Lung (tissue), 12 donors: ENCODE results near the gene CSF1R. TPM values are rescaled to one million over a fixed set of nuclear protein-coding genes. Genes with fewer than 3 reads are reported as not detected.
"Not testable (repeated sequence)": the region's sequence is repeated elsewhere in the genome, so short reads cannot be mapped to it uniquely, and the experiment has no call there.

ENCODE experiments used
- ATAC-seq: fragments of 200-7000 bp; cut with Tn5 transposase; one replicate; pipeline ENCODE4 v1.9.1; 2020; ENCODE audit warnings: moderate number of reproducible peaks; ENCODE audit not compliant: insufficient read depth, low FRiP score
- DNase-seq, 3 donors: peaks; one replicate each; pipeline ENCODE4 v3.0.0-alpha.2; 2013 to 2017
- H3K27ac ChIP-seq, 2 donors: one replicate each; pipeline ENCODE4 v1.5.1; 2013; ENCODE audit warnings: mild to moderate bottlenecking in 2 of 2, moderate library complexity in 2 of 2, control low read depth in 1 of 2, inconsistent platforms in 1 of 2, low read depth in 1 of 2, low read length in 1 of 2
- H3K27me3 ChIP-seq, 3 donors: one replicate each; pipeline ENCODE4 v1.5.1; 2013; ENCODE audit warnings: low read length in 2 of 3; ENCODE audit not compliant: control insufficient read depth in 3 of 3, insufficient read depth in 3 of 3
- H3K36me3 ChIP-seq, 4 donors: one replicate each; pipeline ENCODE4 v1.5.1; 2013; ENCODE audit warnings: low read length in 4 of 4, mild to moderate bottlenecking in 1 of 4, moderate library complexity in 1 of 4; ENCODE audit not compliant: control insufficient read depth in 4 of 4, insufficient read depth in 4 of 4
- H3K4me1 ChIP-seq, 5 donors: one replicate each; pipeline ENCODE4 v1.5.1; 2013; ENCODE audit warnings: low read length in 5 of 5, mild to moderate bottlenecking in 2 of 5, moderate library complexity in 1 of 5; ENCODE audit not compliant: control insufficient read depth in 5 of 5, insufficient read depth in 5 of 5
- H3K4me3 ChIP-seq: one replicate; pipeline ENCODE4 v1.5.1; 2013; ENCODE audit warnings: mild to moderate bottlenecking, control low read depth, moderate library complexity
- H3K9ac ChIP-seq, 2 donors: one replicate each; pipeline ENCODE4 v1.5.1; 2013; ENCODE audit warnings: low read length in 2 of 2, control low read depth in 1 of 2; ENCODE audit not compliant: insufficient read depth in 1 of 2
- H3K9me3 ChIP-seq, 4 donors: one replicate each; pipeline ENCODE4 v1.5.1; 2013; ENCODE audit warnings: low read length in 3 of 4, mild to moderate bottlenecking in 1 of 4, moderate library complexity in 1 of 4; ENCODE audit not compliant: control insufficient read depth in 4 of 4, insufficient read depth in 3 of 4
- CTCF ChIP-seq: IDR thresholded peaks from 2 replicates; pipeline ENCODE4 v1.5.1; 2012; ENCODE audit warnings: mild to moderate bottlenecking; ENCODE audit errors: control extremely low read depth, extremely low read depth
- whole genome bisulfite sequencing, 2 donors: extraction: QIAGEN DNeasy Blood & Tissue Kit; methylation state at CpG; one replicate each; pipeline ENCODE4 v1.1.7; 2013; 5-methylcytosine and 5-hydroxymethylcytosine counted together
- polyA plus RNA-seq, 2 donors: library from polyadenylated mRNA; stranded (reverse); fragments of 200-250 nt; gene quantifications; one replicate each; pipeline ENCODE4 v1.2.1, GENCODE V29; 2013
- total RNA-seq, 2 donors: library from RNA; depleted of rRNA in 1 of 2; stranded (reverse); fragments of >200 nt in 1 of 2; gene quantifications; one replicate each; pipeline ENCODE4 v1.2.1, GENCODE V29; 2014 to 2021
- donor health status: control.
- donor health status: control.
- donor health status: Bipolar disorder and iron deficiency.
- donor health status: healthy.
- donor health status: DM: yes; HTN: yes; CAD: no.

CSF1R gene
- total and polyA plus RNA-seq, 4 donors, result 13.0 to 65.0 (median 40.7) TPM

DNA sequence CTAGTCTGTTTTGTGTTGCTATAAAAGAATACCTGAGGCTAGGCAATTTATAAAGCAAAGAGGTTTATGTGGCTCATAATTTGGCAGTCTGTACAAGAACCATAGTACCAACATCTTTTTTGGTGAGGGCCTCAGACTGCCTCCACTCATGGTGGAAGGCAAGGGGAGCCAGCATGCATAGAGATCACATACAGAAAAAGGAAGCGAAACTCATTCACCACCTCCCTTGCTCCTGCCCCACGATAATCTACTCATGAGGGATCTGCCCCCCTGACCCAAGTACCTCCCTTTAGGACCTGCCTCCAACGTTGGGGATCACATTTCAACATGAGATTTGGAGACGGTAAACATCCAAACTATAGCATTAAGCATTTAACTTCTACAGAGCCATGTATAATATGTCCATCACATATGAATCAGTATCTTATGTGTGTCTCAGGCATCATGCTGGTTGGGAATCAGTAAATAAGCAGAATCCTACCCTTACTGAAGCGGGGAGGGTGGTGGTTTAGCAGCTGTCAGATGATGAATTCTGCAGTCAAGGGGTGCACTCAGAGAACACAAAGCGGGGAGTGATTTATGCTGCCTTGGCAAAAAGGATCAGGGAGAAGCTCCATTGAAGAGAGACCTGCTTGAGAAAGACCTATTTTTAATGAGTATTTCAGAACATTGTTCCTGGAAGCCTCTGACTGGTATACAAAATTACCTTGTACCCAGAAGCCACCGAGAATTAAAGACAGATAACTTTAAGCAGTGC lies 51.0 kb downstream of the CSF1R start:
- Histone ChIP-seq H3K27me3 (no peaks in the 10 kb centered on the region), H3K9me3 (no peaks in the 10 kb centered on the region), H3K9ac (no peak overlapping the region), H3K4me3 (no peak overlapping the region), H3K27ac (no peak overlapping the region), H3K36me3 (peaks cover 41 to 58% (median 45%) of the 10 kb centered on the region in 4 donors), H3K4me1 (no peaks in the 10 kb centered on the region)
- TF ChIP-seq CTCF, result no peak
- DNase-seq (no peak), ATAC-seq (no peak)
- WGBS, 2 donors, result 79 to 83% methylated on average over 7 of the region's 7 CpGs

GRCh38 chr5:150034662-150035061 lies 51.7 kb downstream of the CSF1R start:
- TF ChIP-seq CTCF, result no peak
- peaks cover 41 to 61% (median 45%) of the 10 kb centered on the region in 4 donors for H3K36me3 ChIP-seq
- no peaks in the 10 kb centered on the region for H3K9me3 ChIP-seq
- H3K9ac ChIP-seq, result no peak overlapping the region
- peak in 1 of 3 donors; percentile 26 for DNase-seq
- no peak overlapping the region for H3K4me3 ChIP-seq
- H3K27ac ChIP-seq, result no peak overlapping the region
- WGBS, 2 donors, result 86 to 95% methylated on average over 4 of the region's 4 CpGs
- peaks cover 0 to 2% (median 0%) of the 10 kb centered on the region in 5 donors for H3K4me1 ChIP-seq
- no peaks in the 10 kb centered on the region for H3K27me3 ChIP-seq
- no peak for ATAC-seq

- Histone ChIP-seq H3K27ac (no peak overlapping the region), H3K4me3 (no peak overlapping the region), H3K9me3 (no peaks in the 10 kb centered on the region), H3K27me3 (no peaks in the 10 kb centered on the region), H3K4me1 (peaks cover 0 to 4% (median 0%) of the 10 kb centered on the region in 5 donors), H3K9ac (no peak overlapping the region), H3K36me3 (peaks cover 38 to 56% (median 42%) of the 10 kb centered on the region in 4 donors)
- DNase-seq, result no peak
- 91 to 95% methylated on average over 4 of the region's 4 CpGs for WGBS, 2 donors
- no peak for TF ChIP-seq CTCF
- no peak for ATAC-seq
Observed at GRCh38 chr5:150033334-150033733, 53.0 kb downstream of the CSF1R start.

- WGBS, 2 donors, result 78 to 82% methylated on average over 1 of the region's 1 CpG
- not testable (repeated sequence) for H3K9ac ChIP-seq, ATAC-seq, H3K27ac ChIP-seq, DNase-seq, H3K4me1 ChIP-seq, H3K9me3 ChIP-seq, H3K4me3 ChIP-seq, H3K27me3 ChIP-seq
- peaks cover 21 to 50% (median 37%) of the 10 kb centered on the region in 4 donors for H3K36me3 ChIP-seq
Observed at GRCh38 chr5:150028047-150028446, 58.3 kb downstream of the CSF1R start.
